GM19240 (cell line): Measurements from ENCODE around the gene BNIP5.

Experiments
- DNase-seq: peaks from one replicate; pipeline ENCODE4 v3.0.0; 2011; ENCODE audit warnings: low spot score; ENCODE audit not compliant: insufficient read length

Gene BNIP5

DNA sequence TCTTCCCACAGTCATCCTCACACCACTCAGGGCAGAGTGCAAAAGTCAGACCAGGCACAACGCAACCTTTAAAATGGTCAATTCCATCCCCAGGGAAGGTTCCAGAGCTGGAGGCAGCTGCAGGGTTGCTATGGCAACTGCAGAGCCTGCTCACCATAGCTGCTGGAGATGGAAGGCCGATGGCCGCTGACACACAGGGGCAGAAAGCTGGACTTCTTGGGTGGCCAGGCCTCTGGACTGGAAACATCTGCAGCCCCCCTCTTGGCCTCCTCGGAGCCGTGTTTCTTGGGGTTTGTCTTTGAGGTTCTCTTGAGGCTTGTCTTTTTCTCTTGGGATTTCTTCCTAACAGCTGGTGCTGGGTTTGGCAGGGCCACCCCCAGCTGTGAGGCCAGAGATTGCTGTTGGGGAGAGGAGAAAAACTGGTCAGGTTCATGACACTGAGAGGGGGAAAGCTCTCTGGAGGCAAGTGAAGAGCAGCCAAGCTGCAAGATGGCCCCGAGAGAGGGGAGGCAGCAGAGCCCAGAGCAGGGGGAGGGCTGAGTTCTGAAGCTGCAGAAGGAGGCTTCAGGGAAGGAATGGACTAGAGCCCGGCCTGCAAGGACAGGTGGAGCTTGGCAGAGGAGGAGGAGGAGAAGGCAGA lies 10.2 kb downstream of the BNIP5 start:
- DNase-seq = no peak

DNA sequence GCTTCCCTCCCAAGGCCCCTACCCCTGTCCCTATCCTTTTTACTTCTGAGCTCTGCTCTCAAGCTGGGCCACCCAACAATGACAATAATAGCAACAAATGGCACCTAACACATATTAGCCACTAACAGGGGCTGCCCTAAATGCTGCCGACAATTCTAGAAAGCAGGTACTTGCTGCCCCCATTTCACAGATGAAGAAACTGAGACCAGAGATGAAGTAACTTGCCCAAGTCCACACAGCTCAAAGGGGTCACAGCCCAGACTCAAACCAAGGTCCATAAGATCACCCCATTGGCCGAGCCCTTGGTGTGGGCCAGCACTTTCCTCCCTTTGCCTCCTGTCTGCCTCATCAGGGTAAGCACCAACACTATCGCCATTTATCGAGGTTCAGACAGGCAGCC lies 12.0 kb downstream of the BNIP5 start:
- no peak for DNase-seq

DNA sequence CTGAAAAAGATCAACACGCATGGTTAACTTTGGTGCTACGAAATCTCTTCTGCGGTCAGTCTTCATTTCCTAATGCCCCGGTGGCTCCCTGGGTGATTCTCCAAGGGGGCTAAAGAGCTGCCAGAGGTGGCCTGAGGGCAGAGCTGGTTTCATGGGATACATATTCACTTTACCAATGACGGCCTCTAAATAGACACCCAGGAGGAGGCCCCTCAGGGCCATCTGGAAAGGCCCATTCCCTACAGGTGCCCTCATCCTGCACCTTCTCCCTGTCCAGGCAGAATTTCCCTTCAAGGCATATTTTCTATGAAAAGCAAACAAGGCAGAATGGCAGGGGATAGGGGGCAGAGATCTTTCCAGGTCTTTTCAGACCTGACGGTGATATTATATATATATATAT lies 12.5 kb downstream of the BNIP5 start:
- DNase-seq = no peak

DNA sequence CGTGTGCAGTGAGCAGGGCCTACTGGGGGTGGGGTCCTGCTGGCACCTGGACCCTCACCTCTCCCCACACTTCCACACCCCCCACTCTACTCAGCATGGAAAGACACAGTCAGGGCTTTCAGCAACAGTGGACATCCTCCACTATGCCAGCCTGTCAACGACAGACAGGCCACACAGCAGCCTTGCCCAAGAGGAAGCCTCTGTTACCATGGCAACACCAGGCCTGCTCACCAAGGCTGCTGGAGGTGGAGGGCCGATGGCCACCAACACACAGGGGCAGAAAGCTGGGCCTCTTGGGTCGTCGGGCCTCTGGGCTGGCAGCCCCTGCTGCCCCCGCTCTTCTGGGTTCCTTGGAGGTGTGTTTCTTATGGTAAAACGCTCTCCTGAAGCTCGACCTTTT lies 13.6 kb downstream of the BNIP5 start:
- DNase-seq = no peak

DNA sequence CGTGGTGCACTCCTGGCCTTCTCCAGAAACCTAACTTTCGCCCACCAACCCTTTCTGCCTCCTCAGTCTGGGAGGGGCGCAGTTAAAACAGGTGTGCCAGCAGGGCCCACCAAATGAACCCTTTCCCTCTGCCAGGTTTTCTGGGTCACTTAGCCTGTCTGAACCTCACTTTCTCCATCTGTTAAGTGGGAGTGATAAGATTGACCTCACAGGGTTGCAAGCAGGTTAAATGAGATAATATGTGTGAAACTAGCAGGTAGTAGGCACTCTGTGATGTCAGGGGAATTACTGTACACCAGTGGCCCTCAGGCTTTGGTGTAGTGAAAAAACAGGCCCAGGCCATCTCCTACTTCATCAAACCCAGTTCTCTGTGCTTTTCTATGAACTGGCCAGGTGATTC lies 14.1 kb downstream of the BNIP5 start:
- no peak for DNase-seq

DNA sequence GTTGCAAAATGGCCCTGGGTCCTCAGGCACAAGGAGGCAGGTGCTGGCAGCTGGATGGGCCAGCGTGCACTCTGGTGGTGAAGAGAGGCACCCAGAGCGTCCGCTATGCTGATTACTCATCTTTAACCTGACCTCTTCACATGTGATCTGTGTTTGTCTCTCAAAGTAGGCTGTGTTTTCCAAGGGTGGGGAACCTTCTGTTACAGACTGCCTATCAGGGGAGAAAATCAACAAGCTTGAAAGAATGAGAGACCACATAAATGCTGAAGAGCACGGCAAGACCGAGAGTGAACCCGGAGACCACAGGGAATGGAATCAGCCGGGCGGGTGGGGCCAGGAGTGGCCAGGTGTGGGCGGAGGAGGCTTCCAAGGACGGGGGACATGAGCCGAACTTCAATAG lies 16.2 kb downstream of the BNIP5 start:
- no peak for DNase-seq

DNA sequence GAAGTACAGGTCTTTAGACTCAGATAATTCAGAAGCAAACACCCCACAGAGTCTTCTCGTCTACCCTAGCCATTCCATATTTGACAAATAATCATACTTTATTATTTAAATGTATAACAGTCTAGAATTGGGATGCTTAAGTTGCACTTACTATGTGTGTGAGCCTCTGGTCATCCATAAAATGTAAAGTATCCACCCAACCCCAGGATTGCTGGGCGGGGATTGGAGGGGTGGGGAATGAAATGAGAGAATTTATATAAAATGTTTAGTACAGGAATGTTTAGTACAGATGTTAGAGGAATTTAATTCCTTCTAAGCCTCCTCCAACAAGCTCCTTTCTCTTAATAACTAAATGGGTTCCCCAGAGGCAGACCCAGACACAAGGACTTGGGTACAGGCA lies 16.9 kb downstream of the BNIP5 start:
- DNase-seq = no peak

DNA sequence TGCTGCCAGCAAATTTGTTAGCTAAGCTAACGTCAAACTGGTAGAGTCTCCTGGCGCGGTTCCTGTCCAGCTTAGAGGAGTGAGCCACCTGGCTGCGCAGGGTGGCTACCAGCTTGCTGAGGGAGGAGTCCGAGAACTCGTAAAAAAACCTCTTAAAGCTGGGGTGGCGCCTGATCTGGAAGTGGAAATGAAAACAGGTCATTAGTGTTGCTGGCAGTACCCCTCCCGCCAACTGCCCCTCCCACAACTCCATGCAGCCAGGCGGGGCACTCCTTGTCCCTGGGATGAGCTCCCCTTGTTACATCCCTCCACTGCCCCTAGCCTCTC lies 17.3 kb downstream of the BNIP5 start:
- DNase-seq = no peak

DNA sequence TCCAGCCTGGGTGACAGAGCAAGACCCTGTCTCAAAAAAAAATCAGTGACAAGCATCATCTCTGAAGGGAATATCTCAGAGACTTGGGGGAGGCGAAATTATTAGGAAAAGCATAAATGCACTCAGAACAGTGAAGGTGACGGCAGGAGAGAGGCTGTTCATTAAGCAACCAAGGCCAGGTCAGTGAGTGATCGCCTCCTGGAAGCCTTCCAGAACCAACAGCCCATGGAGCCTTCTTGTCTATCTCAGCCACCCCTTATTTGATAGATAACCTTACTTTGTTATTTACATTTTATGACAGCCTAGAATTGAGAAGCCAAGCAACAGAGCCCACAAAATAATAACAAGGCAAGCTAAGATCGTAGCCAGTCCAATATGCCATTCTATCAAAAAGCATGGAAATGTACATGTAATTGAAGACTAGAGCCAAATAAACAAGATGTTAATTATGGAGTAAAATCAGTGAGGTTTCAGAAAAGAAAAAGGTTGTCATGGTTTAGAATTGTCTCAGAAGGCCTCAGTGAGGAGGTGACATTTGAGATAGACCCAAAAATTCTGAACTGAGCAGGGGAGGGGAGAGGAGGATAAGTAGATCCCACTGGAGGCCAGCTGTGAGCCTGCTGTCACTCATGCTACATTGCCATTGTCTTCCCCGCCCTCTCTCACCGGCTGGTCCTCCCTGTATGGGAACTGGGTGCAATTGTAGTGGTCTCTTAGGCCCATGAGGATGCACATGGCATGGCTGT lies 17.8 kb downstream of the BNIP5 start:
- DNase-seq = no peak

DNA sequence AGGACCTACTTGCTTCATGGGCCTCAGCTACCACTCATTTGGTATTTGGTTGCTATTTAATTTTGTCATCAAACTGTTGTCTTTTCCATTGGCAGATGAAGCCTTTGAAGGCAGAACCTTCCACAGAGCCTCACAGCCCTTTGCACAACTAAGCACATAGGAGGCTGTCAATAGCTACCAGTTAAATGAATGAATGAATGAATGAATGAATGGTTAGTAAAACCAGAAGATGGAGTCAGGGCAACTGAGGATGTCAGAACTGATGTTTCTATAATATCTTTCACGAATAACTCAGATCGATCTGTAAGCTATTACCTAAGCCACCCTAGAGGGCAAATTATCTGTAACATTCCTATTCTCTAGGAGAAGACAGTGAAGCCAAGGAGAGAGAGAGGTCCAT lies 19.1 kb downstream of the BNIP5 start:
- no peak for DNase-seq

DNA sequence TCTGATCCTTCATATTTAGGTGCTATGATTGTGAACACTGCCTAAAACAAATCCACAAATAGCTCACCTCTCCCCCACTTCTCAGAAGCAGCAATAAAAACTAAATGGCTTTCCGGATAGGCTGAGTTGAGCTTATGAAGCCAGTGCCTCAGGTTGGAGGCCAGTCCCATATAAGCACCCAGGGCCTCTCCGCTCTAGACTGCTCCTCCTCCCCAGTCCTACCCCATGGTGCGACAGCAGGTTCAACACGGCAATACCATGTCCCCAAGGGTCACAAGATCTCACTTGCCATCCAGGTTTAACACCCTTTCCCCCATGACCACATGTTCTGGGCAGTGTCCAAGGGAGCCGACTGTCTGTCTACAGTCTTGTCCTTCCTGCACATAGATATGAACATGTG lies 20.8 kb downstream of the BNIP5 start:
- no peak for DNase-seq

DNA sequence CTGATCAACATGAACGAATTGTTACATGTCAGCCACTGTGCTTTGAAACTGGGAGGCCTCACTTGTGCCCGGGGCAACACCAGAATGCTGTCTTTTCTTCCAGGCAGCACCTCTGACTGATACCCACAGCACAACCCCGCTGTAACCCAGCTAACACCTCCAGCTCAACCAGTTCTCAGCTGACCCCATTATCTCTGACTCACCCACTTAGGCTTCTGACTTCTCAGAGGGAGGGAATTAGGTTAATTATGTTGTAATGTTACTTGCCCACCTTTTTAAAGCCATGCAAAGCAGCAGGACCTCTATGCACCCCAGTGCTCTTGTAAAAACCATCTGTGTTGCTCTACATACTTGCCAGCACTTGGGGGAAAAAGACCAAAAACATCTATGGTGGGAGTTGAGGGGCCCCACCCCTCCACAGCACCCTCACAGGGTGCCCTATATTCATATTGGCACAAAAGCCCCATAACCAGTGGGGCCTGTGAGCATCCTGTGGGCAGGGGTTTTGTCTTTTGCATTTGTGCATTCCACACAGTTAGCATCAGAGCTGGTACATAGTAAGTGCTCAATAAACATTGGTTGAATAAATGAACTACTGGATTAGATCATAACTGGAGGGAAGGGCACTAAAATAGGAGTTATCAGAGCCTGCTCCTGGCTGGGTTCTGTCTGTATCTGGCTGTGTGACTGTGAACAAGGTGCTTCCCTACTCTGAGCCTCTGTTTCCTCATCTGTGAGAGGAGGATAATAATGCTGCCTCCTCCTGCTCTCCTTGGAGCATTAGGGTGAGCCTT lies 22.3 kb downstream of the BNIP5 start:
- DNase-seq = no peak

DNA sequence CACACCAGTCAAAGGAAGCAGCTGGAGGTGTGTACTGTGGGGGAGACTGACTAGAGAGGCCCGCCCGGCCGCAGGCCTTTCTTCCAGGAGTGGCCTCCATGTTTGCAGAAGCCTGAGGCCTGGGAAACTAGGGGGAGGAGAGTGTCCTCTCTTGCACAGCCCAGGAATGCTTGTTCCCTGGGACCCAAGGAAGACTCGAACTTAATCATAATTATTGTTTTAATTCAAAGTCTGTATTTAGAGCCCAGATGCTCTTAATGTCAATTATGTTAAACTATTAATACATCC lies 23.1 kb downstream of the BNIP5 start:
- no peak for DNase-seq

DNA sequence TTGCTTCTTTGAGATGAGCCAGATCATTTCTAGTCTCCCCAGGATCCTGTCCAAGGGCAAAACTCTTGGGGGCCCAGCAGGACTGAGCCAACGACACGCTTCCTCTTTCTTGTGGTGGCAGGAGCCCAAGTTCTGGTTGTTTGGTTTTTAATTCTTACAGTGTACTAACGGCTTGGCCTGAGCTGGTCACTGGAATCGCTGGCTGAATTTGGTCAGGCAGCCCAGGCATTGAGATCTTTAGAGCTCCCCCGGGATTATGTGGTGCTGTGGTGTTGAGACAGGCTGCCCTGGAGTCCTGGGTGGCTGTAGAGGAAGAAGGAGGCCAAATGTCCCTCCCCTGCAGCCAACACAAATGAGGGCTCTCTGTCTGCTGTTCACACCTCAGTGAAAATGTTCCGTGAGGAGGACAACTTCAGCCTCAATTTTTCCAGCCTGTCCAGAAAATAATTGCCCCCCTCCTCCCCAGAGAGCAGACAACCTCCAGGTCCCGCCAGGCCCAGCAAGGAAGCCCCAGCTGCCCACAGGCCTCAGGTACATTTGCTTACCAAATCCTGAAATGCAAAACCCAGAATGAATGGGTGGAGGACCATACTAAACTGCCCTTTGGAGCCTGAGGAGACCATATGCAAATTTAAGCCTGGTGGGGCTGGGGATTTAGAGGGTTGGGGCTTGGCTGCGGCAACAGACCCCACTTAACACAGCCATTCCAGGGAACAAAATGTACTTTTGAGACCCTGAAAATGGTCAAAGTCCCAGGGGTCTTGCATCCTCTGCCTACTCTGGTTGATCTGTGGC lies 23.6 kb downstream of the BNIP5 start:
- DNase-seq = peak; percentile 19

DNA sequence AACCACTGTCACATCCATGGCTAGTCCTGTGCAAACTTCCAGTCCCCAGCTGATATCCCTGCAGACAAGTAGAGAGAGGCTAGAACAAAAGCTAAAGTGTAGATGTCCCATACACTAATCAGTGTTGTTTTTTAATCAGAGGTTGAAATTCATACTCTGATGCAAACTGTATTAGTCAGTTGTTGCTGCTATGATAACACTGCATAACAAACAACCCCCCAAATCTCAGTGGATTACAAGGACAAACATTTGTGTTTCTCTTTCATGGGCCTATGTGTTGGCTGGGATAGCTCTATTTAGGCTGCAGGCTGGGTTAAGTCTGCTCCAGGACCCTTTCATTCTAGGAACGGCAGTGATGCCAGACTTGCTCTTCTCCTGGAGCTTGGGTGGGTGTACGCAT lies 26.8 kb downstream of the BNIP5 start:
- no peak for DNase-seq

DNA sequence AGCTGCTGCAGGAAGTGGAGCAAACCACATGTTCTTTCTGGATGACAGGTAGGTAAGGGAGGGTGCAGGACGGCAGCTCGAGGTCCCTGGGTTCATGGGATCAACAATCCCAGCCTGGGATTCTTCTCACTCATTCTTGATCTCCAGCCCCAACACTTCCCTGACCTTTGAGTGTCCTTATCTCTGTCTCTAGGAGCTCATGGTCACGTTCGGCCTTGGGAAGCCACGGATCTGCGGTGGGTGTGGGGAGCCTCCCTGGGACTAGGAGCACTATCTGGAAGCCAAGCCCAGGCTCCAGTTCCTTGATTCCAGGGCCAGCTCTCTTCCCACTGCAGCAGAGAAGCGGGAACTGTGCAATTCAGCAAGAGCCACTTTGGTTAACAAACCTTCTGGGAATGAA lies 27.5 kb downstream of the BNIP5 start:
- DNase-seq = no peak

DNA sequence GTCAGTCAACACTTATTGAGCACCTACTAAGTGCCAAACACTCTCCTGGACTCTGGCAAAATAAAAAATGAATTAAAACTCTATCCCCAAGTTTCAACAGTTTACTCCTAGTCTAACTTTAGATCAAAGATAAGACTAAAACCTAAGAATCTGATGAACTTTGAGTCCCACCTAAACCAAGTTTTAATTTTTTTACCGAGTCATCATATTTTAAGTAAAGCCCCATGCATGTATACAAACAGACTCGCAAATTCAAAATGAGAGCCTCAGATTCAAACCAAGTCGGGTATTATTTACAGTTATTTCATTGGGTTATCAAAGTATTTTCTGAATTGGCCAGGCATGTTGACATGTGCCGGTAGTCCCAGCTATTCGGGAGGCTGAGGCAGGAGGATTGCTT lies 28.2 kb downstream of the BNIP5 start:
- DNase-seq = no peak

DNA sequence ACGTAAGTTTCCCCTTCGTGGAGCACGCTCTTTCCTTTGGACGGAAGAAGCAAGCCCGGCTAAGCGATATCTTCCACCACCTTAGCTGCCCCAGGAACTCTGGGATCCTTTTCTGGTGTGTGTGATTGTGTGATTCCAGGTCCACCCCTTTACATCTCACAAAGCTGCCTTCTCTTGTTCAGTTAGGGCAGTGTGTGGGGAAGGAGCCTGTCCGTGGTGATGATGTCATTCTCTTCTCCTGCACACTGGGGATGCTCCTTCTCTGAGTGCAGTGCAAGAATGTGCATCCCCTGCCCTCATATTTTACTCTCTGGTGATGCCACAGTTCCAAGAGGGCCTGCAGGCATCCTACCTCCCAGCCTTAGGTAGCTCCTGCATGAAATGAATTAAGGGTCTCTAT lies 30.3 kb downstream of the BNIP5 start:
- DNase-seq = no peak

DNA sequence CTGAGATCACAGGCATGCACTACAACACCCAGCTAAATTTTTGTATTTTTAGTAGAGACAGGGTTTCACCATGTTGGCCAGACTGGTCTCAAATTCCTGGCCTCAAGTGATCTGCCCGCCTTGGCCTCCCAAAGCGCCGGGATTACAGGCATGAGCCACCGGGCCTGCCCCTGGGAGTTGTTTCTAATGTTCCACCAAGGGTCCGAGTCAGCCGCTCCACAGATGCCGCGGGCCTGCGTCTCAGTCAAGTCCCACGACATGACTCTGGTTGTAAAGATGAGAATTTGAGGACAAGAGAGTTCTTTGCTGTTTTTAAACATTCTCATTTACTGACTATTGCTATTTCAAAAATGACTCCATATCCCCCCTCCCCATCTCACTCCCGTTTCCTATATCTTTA lies 30.8 kb downstream of the BNIP5 start:
- DNase-seq = no peak

DNA sequence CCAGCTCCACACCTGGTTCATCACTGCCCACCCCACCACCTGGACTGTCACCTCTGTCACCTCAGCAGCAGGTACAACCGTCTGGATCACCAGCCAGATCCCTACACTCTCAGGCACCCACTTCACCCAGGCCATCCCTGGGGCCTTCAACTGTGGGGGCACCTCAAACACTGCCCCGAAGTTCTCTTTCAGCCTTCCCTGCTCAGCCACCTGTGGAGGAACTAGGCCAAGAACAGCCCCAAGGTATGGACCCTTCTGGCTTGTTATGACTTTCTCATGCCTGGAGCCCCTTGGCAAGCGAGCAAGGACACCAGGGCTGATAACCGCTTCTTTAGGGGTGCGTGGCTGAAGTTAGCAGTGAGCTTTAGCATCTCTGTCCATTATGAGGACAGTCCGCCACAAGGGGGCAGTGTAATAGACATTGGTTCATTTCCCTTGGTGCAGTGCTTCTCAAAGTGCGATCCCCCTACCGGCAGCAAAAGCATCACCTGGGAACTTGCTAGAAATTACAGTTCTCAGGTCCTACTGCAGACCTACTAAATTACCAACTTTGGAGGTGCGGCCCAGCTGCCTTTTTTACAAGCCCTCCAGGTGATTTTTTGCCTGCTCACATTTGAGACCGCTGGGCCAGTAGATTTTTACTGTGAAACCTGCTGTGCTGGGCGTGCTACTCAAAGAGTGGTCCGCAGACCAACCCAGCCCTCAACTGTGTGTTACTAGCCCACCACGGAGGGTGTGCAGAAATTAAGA lies 34.3 kb downstream of the BNIP5 start:
- peak; percentile 77 for DNase-seq

DNA sequence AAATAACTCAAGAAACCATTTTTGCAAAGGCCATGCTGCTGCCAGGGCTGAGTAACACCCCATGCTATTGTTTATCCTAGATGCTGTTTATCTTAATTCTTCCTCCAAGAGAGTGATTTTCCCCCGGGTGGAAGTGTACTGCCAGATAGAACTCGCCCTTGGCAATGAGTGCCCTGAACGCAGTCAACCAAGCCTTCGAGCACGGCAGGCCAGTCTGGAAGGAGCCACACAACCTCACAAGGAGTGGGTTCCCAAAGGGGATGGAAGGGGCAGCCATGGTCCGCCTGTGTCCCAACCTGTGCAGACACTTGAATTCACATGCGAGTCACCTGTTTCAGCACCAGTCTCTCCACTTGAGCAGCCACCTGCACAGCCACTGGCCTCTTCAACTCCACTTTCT lies 34.9 kb downstream of the BNIP5 start:
- DNase-seq = no peak
